Body of pancreas (tissue), 4 donors: ENCODE data around the gene NCOR1.

Experiments
- POLR2A ChIP-seq, 3 donors: fragments of 450-650 bp; IDR thresholded peaks; one replicate each; pipeline ENCODE4 v1.6.1; 2016; ENCODE audit warnings: antibody characterized with exemption in 3 of 3, mild to moderate bottlenecking in 2 of 3
- TF ChIP-seq, protein P1 (sequence below), 7 experiments: fragments of 450-650 bp in 4 of 7; fragments of 200-600 bp in 3 of 7; sonication (generic) in 3 of 7; IDR thresholded peaks; one replicate each; pipeline ENCODE4 v1.5.1; 2016 to 2019; ENCODE audit warnings: antibody characterized with exemption in 7 of 7

DNA sequence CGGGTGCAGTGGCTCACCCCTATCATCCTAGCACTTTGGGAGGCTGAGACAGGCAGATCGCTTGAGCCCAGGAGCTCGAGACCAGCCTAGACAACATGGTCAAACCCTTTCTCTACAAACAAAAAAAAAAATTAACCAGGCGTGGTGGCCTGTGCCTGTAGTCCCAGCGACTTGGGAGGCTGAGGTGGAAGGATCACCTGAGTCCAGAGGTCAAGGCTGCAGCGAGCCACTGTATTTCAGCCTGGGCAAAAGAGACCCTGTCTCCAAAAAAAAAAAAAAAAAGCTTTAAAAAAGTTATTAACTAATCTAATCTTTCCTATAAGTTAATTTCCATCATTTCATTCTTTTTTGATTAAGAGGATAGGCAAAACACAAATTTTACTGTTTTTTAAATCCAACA lies 2.5 kb downstream of the NCOR1 start:
- TF ChIP-seq, protein P1, sequence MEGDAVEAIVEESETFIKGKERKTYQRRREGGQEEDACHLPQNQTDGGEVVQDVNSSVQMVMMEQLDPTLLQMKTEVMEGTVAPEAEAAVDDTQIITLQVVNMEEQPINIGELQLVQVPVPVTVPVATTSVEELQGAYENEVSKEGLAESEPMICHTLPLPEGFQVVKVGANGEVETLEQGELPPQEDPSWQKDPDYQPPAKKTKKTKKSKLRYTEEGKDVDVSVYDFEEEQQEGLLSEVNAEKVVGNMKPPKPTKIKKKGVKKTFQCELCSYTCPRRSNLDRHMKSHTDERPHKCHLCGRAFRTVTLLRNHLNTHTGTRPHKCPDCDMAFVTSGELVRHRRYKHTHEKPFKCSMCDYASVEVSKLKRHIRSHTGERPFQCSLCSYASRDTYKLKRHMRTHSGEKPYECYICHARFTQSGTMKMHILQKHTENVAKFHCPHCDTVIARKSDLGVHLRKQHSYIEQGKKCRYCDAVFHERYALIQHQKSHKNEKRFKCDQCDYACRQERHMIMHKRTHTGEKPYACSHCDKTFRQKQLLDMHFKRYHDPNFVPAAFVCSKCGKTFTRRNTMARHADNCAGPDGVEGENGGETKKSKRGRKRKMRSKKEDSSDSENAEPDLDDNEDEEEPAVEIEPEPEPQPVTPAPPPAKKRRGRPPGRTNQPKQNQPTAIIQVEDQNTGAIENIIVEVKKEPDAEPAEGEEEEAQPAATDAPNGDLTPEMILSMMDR (IDR thresholded peaks at IDR 0.05): no peak
- TF ChIP-seq POLR2A (IDR thresholded peaks at IDR 0.05): no peak
